Stromal cell of bone marrow (primary cell): ENCODE data around the gene COX5A.

Source experiments
- DNase-seq: peaks from one replicate; pipeline ENCODE4 v3.0.0-alpha.2; 2012; ENCODE audit warnings: low read depth

The COX5A gene

DNA sequence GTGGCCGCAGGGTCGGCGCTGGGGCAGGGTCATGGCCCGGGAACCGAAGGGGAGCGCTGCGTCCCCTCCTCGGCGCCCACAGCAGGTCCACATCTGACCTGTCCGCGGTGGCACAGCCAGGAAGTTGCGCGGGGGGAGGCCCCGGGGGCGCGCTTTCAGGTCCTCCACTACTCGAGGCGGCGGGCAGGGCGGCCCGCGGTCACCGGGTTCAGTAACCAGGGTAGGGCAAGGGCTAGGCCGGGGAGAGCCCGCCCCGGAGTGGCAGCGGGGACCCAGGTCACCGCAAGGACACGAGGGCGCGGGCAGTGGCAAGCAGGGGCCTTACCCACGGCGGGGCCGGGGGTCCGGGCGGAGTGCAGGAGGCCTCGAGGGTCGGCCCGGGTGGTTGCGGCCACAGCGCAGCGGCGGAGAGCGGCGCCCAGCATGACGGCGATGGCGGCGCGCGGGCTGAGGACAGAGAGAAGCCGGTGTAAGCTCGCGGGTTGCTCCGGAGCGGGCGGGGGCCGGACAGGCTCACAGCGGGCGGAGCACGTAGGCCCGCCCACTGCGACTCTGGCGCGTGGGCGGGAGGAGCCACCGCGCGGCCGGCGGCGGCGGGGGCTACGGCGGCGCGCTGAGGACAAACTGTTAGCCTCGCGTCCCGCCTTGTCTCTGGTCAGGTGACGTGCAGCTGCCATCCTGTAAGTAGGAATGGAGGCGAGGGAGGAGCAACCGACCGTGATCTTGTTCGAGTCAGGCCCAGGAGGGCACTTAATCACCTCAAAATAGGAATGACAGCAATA lies at the start of gene COX5A:
COX5A (minus strand) TSS at position 484 of the 782 bp plus-strand sequence; CDS start at position 425, 59 bp downstream.
- peak; percentile 96 for DNase-seq

DNA sequence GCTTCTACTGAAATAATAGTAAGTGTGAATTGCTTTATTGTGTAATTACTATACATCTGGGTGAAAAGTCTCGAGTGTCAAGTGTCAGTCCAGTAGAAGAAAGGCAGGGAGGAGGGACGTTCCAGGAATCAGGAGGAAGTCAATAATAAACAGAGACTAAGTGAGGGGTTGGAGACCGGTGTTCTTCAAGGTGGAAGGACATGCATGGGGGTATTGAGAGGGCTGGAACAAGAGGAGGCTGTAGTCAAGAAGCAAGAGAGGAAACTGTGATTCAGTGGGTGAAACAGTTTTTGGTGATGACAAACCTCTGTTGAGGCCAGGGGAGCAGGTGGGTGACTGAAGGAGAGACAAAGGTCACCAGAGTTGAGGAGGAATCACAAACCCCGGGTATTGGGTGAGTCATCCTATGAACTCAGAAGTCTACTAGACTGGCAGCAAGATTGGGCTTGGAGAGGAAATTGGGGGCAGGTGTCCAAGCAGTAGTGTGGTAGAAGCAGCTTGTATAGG lies 45.9 kb upstream of the COX5A start:
- no peak for DNase-seq

DNA sequence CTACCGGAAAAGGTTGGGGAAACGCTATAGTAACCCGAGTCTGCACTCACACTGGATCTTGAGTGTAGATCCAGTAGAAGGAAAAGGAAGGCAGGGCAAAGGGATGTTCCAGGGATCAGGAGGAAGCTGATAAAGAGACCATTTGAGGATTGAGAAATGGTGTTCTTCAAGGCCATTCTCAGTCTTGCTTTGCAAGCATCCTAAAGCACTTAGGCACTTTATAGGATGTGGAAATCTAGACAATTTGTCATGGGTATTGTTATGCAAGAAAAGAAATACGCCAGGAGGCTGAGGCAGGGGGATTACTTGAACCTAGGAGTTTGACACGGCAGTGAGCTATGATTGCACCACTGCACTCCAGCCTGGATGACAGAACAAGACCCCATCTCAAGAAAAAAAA lies 44.3 kb upstream of the COX5A start:
- no peak for DNase-seq

DNA sequence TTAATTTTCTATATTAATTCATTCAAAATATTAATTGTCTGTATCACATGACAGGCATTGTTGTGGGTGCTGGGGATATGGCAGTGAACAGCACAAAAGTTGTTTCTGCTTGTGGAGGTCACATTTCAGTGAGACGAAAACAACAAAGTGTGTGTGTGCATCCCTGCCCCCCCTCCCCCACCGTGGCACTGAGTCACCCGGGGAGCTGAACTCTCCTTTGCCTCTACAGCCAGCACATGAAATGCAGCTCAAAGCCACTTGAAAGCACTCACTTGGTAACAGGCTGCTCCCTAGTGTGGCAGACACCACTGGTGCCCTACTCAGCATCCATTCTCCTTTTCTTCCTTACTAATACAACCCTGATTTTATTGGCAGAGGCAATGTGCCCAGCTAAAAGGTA lies 40.6 kb upstream of the COX5A start:
- DNase-seq: peak; percentile 17

GRCh38 chr15:74978077-74978476 lies 40.2 kb upstream of the COX5A start:
- DNase-seq: no peak

- DNase-seq: no peak
Measured at GRCh38 chr15:74977599-74977998, 39.7 kb upstream of the COX5A start.

GRCh38 chr15:74976159-74976558 lies 38.3 kb upstream of the COX5A start:
- DNase-seq: no peak

- no peak for DNase-seq
Measured at GRCh38 chr15:74967670-74968069, 29.8 kb upstream of the COX5A start.

- peak; percentile 38 for DNase-seq
Measured at GRCh38 chr15:74964794-74965193, 26.9 kb upstream of the COX5A start.

- DNase-seq: no peak
Measured at GRCh38 chr15:74963213-74963612, 25.3 kb upstream of the COX5A start.

- no peak for DNase-seq
Measured at GRCh38 chr15:74962671-74963070, 24.8 kb upstream of the COX5A start.

GRCh38 chr15:74962219-74962618 lies 24.3 kb upstream of the COX5A start:
- no peak for DNase-seq

- DNase-seq: no peak
Measured at GRCh38 chr15:74961616-74962015, 23.7 kb upstream of the COX5A start.

- no peak for DNase-seq
Measured at GRCh38 chr15:74960995-74961588, 23.2 kb upstream of the COX5A start.

DNA sequence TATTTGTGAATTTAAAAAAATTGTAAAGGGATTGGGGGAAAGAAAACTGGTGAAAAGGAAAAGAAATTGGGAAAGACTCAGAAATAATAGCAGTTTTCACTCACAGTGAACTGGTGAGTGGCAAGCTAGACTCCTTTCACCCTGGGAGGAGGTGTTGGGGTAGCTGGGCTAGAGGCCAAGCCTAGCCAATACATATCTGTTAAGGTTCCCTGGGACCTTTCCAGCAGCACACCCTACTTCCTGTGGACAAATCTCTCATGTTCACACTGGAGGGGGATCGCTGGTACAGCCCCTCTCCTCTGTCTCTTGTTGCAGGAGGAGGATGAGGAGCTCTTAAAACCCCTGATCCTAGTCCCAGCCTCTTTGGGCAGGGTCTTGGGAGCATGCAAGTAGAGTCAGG lies 22.4 kb upstream of the COX5A start:
- no peak for DNase-seq

- DNase-seq: no peak
Measured at GRCh38 chr15:74959586-74959939, 21.7 kb upstream of the COX5A start.

DNA sequence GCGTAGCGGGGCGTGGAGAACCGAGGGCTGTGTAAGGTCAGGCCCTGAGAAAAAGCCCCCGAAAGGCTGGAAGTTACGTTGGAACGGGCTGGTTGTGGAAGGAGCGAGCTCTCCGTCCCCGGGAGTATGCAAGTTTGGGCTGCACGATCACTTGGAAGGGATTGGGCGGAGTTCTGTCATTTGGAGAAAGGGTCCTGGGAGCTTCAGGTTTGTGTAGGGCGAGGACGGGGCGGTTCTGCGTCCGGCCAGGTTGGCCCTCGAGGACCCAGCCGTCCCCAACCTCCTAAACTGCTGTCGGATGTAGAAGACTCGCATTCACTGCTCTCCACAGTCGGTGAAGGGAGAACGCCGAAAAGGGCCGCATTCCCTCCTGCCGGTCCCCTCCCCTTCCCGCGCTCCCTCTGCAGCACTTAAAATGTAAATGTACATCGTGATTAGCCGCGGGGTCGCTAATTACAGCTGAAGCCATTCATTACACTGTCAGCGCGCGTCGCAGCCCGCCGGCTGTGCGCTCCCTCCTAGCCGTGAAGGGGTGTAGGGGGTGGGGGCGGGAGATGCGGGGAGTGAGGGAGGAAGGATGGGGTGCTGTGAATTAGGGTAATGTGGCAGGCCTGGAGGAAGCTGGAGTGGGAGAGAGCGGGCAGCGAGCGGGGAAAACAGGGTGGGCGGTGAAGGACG lies 21.2 kb upstream of the COX5A start:
- DNase-seq: no peak

- DNase-seq: no peak
Measured at GRCh38 chr15:74958320-74958907, 20.5 kb upstream of the COX5A start.

GRCh38 chr15:74957476-74958035 lies 19.7 kb upstream of the COX5A start:
- DNase-seq: no peak

- peak; percentile 58 for DNase-seq
Measured at GRCh38 chr15:74956648-74957475, 19.0 kb upstream of the COX5A start, which contains the start of gene RPP25. RPP25 (minus strand) TSS chr15:74956772; CDS start chr15:74956583, 189 bp downstream.
